GM23248 (cell line): ENCODE measurements around the gene SMARCAL1.

Experiments
- EZH2 ChIP-seq: fragments of 200-600 bp; sonication (generic); IDR thresholded peaks from 2 replicates; pipeline ENCODE4 v1.6.1; 2018; ENCODE audit warnings: antibody characterized with exemption, mild to moderate bottlenecking; ENCODE audit not compliant: insufficient read depth, poor library complexity, severe bottlenecking
- EZH2phosphoT487 ChIP-seq: fragments of 200-600 bp; sonication (generic); IDR thresholded peaks from 2 replicates; pipeline ENCODE4 v1.6.1; 2018; ENCODE audit warnings: antibody characterized with exemption, moderate library complexity, mild to moderate bottlenecking, low read depth; ENCODE audit not compliant: insufficient read depth

GRCh38 chr2:216402751-216403150 is 9.5 kb upstream of the SMARCAL1 start:
- TF ChIP-seq EZH2phosphoT487 (no peak), EZH2 (no peak)
